ENCODE measurements around the gene CADPS2. TPM values are rescaled to one million over a fixed set of nuclear protein-coding genes. Genes with fewer than 3 reads are reported as not detected.

CADPS2 gene
- total RNA-seq, 1 donor from 2014 or later = 8.8 TPM

DNA sequence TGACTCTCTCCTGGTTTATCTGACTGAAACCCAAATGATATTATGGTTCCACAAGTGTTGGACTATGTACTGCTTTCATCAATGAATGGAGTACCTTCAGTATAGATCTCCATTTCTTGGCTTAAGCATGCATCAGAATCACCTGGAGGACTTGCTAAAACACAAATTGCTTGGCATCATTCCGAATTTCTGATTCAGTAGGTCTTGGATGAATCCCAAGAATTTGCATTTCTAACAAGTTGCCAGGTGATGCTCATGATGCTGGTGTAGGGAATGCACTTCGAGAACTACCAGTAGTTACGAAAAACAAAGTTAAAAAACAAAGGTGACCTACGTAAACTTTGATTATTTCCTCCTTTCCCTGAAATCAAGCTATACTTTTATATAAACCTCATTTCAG, 462.7 kb downstream of the CADPS2 start:
- TF ChIP-seq, protein P1, sequence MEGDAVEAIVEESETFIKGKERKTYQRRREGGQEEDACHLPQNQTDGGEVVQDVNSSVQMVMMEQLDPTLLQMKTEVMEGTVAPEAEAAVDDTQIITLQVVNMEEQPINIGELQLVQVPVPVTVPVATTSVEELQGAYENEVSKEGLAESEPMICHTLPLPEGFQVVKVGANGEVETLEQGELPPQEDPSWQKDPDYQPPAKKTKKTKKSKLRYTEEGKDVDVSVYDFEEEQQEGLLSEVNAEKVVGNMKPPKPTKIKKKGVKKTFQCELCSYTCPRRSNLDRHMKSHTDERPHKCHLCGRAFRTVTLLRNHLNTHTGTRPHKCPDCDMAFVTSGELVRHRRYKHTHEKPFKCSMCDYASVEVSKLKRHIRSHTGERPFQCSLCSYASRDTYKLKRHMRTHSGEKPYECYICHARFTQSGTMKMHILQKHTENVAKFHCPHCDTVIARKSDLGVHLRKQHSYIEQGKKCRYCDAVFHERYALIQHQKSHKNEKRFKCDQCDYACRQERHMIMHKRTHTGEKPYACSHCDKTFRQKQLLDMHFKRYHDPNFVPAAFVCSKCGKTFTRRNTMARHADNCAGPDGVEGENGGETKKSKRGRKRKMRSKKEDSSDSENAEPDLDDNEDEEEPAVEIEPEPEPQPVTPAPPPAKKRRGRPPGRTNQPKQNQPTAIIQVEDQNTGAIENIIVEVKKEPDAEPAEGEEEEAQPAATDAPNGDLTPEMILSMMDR (IDR thresholded peaks at IDR 0.05; ENCODE audit: insufficient read depth, low read length, poor library complexity, severe bottlenecking) = no peak
- Histone ChIP-seq H3K36me3 (ENCODE audit: control insufficient read depth, insufficient read depth, low read length) (no peaks in the 10 kb centered on the region), H3K4me3 (ENCODE audit: low read depth, low read length) (no peak overlapping the region), H3K27me3 (ENCODE audit: control insufficient read depth, insufficient read depth, low read length) (no peaks in the 10 kb centered on the region)
- no peak for DNase-seq (ENCODE audit: low read depth)

DNA sequence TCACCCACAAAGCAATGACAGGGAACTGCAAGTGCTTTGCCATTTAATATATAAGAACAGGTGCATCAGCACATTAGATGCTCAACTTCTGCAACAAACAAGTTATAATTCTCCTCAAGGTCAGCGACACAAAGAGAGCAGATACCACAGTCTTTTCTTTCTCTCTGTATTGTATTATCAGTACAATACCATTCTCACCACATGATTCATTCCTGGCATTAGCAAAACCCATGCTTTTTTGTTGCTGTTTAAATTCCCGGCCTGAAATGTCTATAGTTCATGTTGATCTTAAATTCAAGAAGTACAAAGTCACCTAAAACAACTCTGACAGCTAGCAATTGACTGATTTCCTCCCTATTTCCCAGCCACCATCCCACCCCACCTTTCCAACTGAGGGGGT, 469.9 kb downstream of the CADPS2 start:
- H3K36me3 ChIP-seq (ENCODE audit: control insufficient read depth, insufficient read depth, low read length) = no peaks in the 10 kb centered on the region
- no peak overlapping the region for H3K4me3 ChIP-seq (ENCODE audit: low read depth, low read length)
- TF ChIP-seq, protein P1 (IDR thresholded peaks at IDR 0.05; ENCODE audit: insufficient read depth, low read length, poor library complexity, severe bottlenecking) = no peak
- DNase-seq (ENCODE audit: low read depth) = no peak
- no peaks in the 10 kb centered on the region for H3K27me3 ChIP-seq (ENCODE audit: control insufficient read depth, insufficient read depth, low read length)

DNA sequence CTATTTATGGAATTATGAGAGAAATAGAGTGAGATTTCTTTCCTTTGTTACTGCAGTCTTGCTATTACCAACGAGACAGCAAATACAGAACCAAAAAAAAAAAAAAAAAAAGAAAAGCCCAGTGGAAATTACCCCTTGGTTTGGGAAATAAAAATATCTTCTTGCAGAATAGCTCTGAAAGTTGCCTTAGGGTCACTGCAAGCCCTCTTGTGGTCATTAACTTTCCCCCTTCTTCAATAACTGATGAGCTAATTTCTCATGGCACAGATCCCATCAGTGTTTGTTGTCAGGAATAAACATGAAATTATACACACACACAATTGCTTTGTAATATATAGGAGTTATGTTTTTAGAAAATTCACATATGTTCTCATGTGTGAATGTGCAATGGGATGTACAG, 470.8 kb downstream of the CADPS2 start:
- Histone ChIP-seq H3K27me3 (ENCODE audit: control insufficient read depth, insufficient read depth, low read length) (no peaks in the 10 kb centered on the region), H3K4me3 (ENCODE audit: low read depth, low read length) (no peak overlapping the region), H3K36me3 (ENCODE audit: control insufficient read depth, insufficient read depth, low read length) (no peaks in the 10 kb centered on the region)
- DNase-seq (ENCODE audit: low read depth) = no peak
- TF ChIP-seq, protein P1 (IDR thresholded peaks at IDR 0.05; ENCODE audit: insufficient read depth, low read length, poor library complexity, severe bottlenecking) = no peak

DNA sequence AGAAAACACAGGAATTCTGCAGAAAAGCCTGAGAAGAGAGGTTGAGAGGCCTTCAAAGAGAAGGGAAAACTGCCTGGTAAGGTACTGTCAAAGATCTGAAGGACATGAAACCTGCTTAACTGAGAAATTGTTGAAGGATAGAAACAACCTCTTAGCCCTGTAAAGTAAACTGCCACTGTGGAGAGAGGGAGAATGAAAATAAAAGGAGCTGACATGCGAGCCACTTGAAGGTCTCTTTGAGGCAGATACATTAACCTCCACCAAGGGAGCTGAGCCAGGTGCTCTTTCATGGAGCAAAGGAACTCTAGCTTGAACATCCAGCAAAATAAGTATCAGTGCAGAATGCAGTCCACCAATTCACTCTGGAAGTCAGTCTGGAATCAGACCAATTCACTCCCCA, 472.9 kb downstream of the CADPS2 start:
- H3K36me3 ChIP-seq (ENCODE audit: control insufficient read depth, insufficient read depth, low read length) = no peaks in the 10 kb centered on the region
- H3K27me3 ChIP-seq (ENCODE audit: control insufficient read depth, insufficient read depth, low read length) = no peaks in the 10 kb centered on the region
- no peak overlapping the region for H3K4me3 ChIP-seq (ENCODE audit: low read depth, low read length)
- TF ChIP-seq, protein P1 (IDR thresholded peaks at IDR 0.05; ENCODE audit: insufficient read depth, low read length, poor library complexity, severe bottlenecking) = no peak
- DNase-seq (ENCODE audit: low read depth) = no peak

DNA sequence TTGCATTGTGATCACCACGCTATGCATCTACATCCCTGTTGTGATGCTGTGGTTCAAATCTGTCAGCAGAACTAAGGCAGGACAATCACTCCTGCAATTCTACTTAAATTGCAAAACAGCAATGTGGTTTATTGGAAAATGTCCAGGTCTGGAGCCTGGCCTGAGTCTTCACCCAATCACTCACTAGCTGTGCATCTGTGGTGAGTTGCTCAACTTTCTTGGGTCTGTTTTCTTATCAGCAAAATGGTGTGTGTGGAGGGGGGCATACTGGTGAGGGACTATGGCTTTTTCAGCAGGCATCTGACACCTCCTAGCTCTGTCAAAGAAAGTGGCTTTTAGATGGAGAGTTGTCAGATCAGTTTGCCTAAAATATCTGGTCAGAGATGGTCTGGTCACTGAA, 473.4 kb downstream of the CADPS2 start:
- Histone ChIP-seq H3K27me3 (ENCODE audit: control insufficient read depth, insufficient read depth, low read length) (no peaks in the 10 kb centered on the region), H3K4me3 (ENCODE audit: low read depth, low read length) (no peak overlapping the region), H3K36me3 (ENCODE audit: control insufficient read depth, insufficient read depth, low read length) (no peaks in the 10 kb centered on the region)
- TF ChIP-seq, protein P1 (IDR thresholded peaks at IDR 0.05; ENCODE audit: insufficient read depth, low read length, poor library complexity, severe bottlenecking) = no peak
- no peak for DNase-seq (ENCODE audit: low read depth)

DNA sequence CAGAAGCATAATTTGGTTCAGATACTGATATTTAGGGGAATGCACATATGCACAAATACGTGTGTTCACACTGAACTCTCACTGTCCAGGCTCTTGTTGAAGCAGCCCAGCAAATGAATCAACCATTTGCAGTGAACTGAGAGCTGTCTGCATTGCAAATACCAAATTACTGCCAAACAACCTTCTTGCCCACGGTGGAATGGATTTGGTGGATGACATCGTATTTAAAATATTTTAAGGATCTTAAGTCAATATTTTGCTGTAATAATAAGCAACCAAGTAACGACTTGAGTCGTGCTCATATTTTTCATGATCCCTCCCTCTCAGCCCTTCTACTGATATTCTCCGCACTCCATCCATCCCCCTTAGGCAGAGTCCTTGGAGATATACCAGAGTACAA, 473.8 kb downstream of the CADPS2 start:
- TF ChIP-seq, protein P1 (IDR thresholded peaks at IDR 0.05; ENCODE audit: insufficient read depth, low read length, poor library complexity, severe bottlenecking) = no peak
- H3K36me3 ChIP-seq (ENCODE audit: control insufficient read depth, insufficient read depth, low read length) = no peaks in the 10 kb centered on the region
- H3K4me3 ChIP-seq (ENCODE audit: low read depth, low read length) = no peak overlapping the region
- H3K27me3 ChIP-seq (ENCODE audit: control insufficient read depth, insufficient read depth, low read length) = no peaks in the 10 kb centered on the region
- no peak for DNase-seq (ENCODE audit: low read depth)
